ENCODE data around the gene ADGRL3.

Gene ADGRL3

DNA sequence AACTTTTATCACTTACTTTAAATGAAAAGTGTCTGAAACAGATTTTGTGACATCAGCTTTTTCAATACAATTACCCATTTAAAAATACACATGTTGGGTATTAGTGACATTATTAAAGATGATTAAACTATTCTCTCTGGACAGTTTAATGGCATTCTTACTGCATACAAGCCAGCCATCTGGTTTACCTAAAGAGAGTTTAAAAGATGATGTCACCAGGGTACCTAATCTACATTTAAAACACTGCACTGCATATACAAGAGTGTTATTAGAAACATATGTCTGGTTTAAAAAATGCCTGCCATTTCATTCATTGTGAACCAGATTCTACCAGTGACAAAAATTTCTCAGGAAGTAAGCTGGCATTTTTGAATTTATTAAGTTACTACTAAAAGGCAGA lies 919.1 kb downstream of the ADGRL3 start:
- H3K27me3 ChIP-seq (ENCODE audit: low read length): no peaks in the 10 kb centered on the region
- no peaks in the 10 kb centered on the region for H3F3A ChIP-seq (ENCODE audit: insufficient read depth)
- H3K4me3 ChIP-seq (ENCODE audit: insufficient read depth, low read length, poor library complexity, severe bottlenecking): no peak overlapping the region
- no peak overlapping the region for H3K27ac ChIP-seq (ENCODE audit: low read depth, low read length)
- H3K9me3 ChIP-seq (ENCODE audit: insufficient read depth, low read length): no peaks in the 10 kb centered on the region
- no peak overlapping the region for H3K4me2 ChIP-seq (ENCODE audit: low read depth, low read length, poor library complexity, severe bottlenecking)
- H3K9ac ChIP-seq (ENCODE audit: low read length): no peak overlapping the region
- no peaks in the 10 kb centered on the region for H4K20me1 ChIP-seq (ENCODE audit: low read depth, low read length)
- H2AFZ ChIP-seq (ENCODE audit: low read depth, low read length, severe bottlenecking): no peak overlapping the region
- no peaks in the 10 kb centered on the region for H3K36me3 ChIP-seq (ENCODE audit: low read length)
- H3K79me2 ChIP-seq (ENCODE audit: insufficient read depth, low read length): no peaks in the 10 kb centered on the region
- TF ChIP-seq EZH2phosphoT487 (conservative IDR thresholded peaks at IDR 0.05; ENCODE audit: low read length): no peak
- no peaks in the 10 kb centered on the region for H3K9me2 ChIP-seq (replicated peaks; ENCODE audit: insufficient read depth, low read length)

DNA sequence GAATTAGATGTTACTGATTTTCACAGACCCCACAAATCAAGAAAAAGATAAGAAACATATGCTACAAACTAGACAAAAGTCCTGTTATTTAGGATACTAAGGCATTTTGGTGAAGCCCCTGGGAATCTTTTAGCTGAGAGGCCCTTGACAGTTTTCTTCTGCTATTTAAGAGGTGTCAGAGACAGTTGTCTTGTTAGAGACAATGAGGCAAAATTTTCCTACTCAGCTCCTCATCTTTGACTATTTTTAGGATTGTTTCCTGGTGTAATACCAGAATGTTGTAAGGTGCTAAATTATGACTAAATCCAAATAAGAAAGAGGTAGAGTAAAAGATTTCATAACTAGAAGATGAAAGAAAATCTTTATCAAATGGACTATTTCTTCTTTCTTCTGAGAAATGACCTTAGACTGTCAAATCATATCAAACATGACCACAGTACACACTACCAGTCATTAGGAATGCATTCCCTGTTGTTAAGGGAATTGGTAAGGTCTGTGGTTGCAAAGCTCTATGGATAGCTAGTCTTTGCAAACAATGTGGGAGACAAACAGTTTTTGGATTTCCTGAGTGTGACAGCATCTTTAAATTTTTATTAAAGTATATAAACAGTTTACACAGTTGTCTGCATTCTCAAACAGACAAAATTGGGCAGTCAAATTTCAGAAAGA lies 926.1 kb downstream of the ADGRL3 start:
- H3K9ac ChIP-seq (ENCODE audit: low read length): no peak overlapping the region
- H3K9me2 ChIP-seq (replicated peaks; ENCODE audit: insufficient read depth, low read length): no peaks in the 10 kb centered on the region
- H3K27ac ChIP-seq (ENCODE audit: low read depth, low read length): no peak overlapping the region
- no peaks in the 10 kb centered on the region for H4K20me1 ChIP-seq (ENCODE audit: low read depth, low read length)
- H3K4me2 ChIP-seq (ENCODE audit: low read depth, low read length, poor library complexity, severe bottlenecking): no peak overlapping the region
- H3K79me2 ChIP-seq (ENCODE audit: insufficient read depth, low read length): no peaks in the 10 kb centered on the region
- no peaks in the 10 kb centered on the region for H3K36me3 ChIP-seq (ENCODE audit: low read length)
- H2AFZ ChIP-seq (ENCODE audit: low read depth, low read length, severe bottlenecking): no peak overlapping the region
- no peaks in the 10 kb centered on the region for H3K9me3 ChIP-seq (ENCODE audit: insufficient read depth, low read length)
- H3F3A ChIP-seq (ENCODE audit: insufficient read depth): no peaks in the 10 kb centered on the region
- TF ChIP-seq, protein P1, sequence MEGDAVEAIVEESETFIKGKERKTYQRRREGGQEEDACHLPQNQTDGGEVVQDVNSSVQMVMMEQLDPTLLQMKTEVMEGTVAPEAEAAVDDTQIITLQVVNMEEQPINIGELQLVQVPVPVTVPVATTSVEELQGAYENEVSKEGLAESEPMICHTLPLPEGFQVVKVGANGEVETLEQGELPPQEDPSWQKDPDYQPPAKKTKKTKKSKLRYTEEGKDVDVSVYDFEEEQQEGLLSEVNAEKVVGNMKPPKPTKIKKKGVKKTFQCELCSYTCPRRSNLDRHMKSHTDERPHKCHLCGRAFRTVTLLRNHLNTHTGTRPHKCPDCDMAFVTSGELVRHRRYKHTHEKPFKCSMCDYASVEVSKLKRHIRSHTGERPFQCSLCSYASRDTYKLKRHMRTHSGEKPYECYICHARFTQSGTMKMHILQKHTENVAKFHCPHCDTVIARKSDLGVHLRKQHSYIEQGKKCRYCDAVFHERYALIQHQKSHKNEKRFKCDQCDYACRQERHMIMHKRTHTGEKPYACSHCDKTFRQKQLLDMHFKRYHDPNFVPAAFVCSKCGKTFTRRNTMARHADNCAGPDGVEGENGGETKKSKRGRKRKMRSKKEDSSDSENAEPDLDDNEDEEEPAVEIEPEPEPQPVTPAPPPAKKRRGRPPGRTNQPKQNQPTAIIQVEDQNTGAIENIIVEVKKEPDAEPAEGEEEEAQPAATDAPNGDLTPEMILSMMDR (IDR thresholded peaks at IDR 0.05; ENCODE audit: insufficient read depth, low read length, poor library complexity, severe bottlenecking): no peak
- no peak for TF ChIP-seq EZH2phosphoT487 (conservative IDR thresholded peaks at IDR 0.05; ENCODE audit: low read length)
- H3K27me3 ChIP-seq (ENCODE audit: low read length): no peaks in the 10 kb centered on the region
- H3K4me3 ChIP-seq (ENCODE audit: insufficient read depth, low read length, poor library complexity, severe bottlenecking): no peak overlapping the region
